HG03457 (cell line): ENCODE results near the gene GJB4.

ENCODE experiments used
- ATAC-seq: cut with Tn5 transposase; IDR thresholded peaks from one replicate; pipeline ENCODE4 v1.9.1; 2021; ENCODE audit warnings: moderate number of reproducible peaks; ENCODE audit not compliant: unreplicated experiment

GJB4 gene

GRCh38 chr1:34777519-34778321 lies 18.2 kb downstream of the GJB4 start:
- no peak for ATAC-seq

- no peak for ATAC-seq
Measured at GRCh38 chr1:34778381-34778780, 18.8 kb downstream of the GJB4 start.

DNA sequence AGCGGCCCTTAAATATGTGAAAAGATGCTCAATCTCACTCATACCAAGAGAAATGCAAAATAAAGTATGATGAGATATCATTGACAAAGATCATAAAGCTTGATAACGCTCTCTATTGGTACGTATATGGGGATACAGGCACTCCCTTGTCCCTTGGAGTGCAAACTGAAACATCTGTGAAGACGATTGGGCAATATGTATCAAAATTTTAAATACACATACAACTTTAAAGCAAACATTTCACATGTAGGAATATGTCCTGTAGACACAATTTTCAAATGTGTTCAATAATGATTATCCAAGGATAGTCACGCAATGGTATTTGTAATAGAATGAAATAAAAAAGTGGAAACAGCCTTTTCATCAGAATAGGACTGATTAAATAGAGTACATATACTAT lies 19.5 kb downstream of the GJB4 start:
- no peak for ATAC-seq

GRCh38 chr1:34779526-34779925 lies 20.0 kb downstream of the GJB4 start:
- ATAC-seq, result no peak

DNA sequence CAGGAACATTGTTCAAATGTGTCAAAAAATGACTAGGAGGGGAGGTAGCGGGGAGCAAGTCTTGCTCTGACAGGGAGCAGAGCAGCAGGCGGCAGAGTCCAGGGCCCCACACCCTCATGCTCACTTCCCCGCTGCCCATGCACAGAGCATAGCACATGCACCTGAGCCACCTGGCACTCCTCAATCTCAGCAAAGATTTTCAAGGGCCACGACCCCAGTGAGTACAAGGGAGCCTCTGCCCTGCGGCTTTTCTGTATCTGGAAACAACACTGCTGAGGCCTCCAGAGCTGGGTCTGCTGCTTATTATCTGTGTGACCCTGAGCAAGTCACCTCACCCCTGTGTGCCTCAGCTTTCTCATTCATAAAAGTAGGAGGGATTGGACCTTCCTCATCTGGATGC lies 20.4 kb downstream of the GJB4 start:
- no peak for ATAC-seq

GRCh38 chr1:34780528-34780927 lies 21.0 kb downstream of the GJB4 start:
- no peak for ATAC-seq

- ATAC-seq, result no peak
Measured at GRCh38 chr1:34781071-34781843, 21.7 kb downstream of the GJB4 start, which contains the start of gene GJB3. Gene GJB3, plus strand, starts transcription at chr1:34781214. Its CDS starts 3,549 bp downstream, at chr1:34784763.

- ATAC-seq, result no peak
Measured at GRCh38 chr1:34781844-34782391, 22.4 kb downstream of the GJB4 start.

DNA sequence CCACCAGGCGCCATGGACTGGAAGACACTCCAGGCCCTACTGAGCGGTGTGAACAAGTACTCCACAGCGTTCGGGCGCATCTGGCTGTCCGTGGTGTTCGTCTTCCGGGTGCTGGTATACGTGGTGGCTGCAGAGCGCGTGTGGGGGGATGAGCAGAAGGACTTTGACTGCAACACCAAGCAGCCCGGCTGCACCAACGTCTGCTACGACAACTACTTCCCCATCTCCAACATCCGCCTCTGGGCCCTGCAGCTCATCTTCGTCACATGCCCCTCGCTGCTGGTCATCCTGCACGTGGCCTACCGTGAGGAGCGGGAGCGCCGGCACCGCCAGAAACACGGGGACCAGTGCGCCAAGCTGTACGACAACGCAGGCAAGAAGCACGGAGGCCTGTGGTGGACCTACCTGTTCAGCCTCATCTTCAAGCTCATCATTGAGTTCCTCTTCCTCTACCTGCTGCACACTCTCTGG lies 25.2 kb downstream of the GJB4 start:
- ATAC-seq, result no peak

GRCh38 chr1:34785231-34785874 lies 25.8 kb downstream of the GJB4 start:
- ATAC-seq, result no peak

GRCh38 chr1:34785875-34786470 lies 26.4 kb downstream of the GJB4 start:
- no peak for ATAC-seq

GRCh38 chr1:34786521-34787325 lies 27.2 kb downstream of the GJB4 start:
- no peak for ATAC-seq

DNA sequence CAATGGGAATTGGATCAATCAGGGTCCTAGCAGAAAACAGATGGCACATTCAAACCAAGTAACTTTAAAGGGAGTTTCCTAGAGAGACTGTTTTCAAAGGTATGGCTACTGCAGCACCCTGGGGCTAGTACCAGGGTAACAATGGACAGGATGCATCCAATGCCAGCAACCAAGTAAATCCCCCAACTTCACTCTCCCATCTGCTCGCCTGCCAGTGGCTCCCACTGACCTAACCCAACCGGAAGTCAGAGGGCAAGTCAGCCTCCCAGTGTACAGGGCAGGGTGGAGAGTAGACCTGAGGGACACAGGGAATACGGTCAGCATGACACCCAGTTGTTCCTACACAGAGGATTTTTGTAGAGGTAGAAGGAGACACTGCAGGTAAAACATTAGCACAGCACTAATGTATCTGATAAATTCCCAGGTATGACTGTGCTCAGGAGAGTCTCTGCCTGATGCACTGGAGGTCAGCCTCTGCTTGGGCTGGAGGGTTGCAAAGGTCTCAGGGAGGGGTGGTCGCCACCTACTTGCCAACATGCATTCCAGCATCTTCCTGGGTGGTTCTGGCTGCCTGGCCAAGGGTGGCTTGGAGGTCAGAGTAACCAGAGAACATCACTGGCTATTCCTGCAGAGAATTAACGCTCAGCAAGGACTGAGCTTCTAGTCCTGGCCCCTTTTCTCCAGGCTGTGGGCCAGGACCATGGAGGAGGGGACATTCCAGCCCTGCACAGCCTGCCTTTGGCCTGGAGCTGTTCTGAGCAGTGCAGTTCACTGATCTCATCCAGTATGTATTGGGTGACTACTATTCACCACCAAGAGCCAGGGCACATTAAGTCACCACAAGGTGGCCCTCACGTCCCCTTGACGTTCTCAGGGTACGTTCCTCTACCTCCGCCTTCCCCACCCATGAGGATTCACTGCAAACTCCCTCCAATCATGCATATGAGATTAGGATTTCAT lies 28.2 kb downstream of the GJB4 start:
- ATAC-seq, result no peak

- no peak for ATAC-seq
Measured at GRCh38 chr1:34790985-34791384, 31.4 kb downstream of the GJB4 start.

- ATAC-seq, result no peak
Measured at GRCh38 chr1:34792424-34792823, 32.9 kb downstream of the GJB4 start.

DNA sequence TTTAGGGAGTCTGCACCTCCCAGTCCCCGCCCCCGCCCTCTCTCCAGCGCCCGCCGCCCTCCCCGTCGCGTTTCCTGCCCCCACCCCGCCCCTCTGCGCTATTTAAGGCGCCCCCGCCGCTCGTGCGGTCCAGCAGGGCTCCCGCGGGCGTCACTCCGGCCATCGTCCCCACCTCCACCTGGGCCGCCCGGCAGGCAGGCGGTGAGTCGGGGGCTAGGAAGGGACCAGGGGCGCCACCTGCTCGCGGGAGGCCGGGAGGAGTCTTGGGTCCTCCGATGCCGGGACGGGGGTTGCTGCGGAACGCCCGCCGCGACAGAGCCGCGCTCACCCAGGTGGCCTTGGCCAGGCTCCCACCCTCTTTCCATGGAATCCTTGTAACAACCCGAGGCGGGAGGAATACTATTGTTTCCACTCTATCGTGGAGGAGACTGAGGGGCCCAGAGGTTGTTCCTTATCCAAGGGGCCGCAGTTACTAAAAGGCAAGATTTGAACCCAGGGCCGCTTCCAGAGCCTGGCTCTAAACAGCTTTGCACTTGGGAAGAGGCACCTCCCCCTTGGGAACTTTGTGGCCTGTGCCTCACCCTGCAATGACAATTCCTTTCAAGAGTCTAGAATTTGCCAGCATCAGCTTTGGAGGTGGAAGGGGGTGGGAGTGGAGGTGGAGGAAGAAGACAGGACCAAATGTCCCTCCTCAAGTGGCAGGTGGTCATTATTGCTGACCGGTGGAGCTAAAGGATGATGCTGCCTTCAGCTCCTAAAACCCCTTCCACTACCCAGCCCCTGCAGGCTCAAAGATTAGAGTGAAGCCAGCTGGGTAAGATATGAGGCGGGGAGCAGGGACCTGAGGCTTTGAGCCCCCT lies 33.6 kb downstream of the GJB4 start, which contains the start of gene GJA4:
TSS of gene GJA4 (plus strand) at position 132 of the 860 bp plus-strand sequence. CDS start 1,215 bp downstream, outside the sequence.
- no peak for ATAC-seq

- ATAC-seq, result no peak
Measured at GRCh38 chr1:34794001-34794789, 34.7 kb downstream of the GJB4 start.
